GM12874 (cell line): ENCODE measurements around the gene DOCK1.

Source experiments
- TF ChIP-seq, protein P1 (sequence below): IDR thresholded peaks from 2 replicates; pipeline ENCODE4 v1.5.1; 2011; ENCODE audit warnings: low read depth, mild to moderate bottlenecking, control low read depth, low read length, moderate library complexity; ENCODE audit not compliant: insufficient read depth

DOCK1 gene

GRCh38 chr10:127100983-127101615 lies 195.9 kb downstream of the DOCK1 start:
- TF ChIP-seq, protein P1, sequence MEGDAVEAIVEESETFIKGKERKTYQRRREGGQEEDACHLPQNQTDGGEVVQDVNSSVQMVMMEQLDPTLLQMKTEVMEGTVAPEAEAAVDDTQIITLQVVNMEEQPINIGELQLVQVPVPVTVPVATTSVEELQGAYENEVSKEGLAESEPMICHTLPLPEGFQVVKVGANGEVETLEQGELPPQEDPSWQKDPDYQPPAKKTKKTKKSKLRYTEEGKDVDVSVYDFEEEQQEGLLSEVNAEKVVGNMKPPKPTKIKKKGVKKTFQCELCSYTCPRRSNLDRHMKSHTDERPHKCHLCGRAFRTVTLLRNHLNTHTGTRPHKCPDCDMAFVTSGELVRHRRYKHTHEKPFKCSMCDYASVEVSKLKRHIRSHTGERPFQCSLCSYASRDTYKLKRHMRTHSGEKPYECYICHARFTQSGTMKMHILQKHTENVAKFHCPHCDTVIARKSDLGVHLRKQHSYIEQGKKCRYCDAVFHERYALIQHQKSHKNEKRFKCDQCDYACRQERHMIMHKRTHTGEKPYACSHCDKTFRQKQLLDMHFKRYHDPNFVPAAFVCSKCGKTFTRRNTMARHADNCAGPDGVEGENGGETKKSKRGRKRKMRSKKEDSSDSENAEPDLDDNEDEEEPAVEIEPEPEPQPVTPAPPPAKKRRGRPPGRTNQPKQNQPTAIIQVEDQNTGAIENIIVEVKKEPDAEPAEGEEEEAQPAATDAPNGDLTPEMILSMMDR, result no peak

GRCh38 chr10:127102176-127102575 lies 196.9 kb downstream of the DOCK1 start:
- TF ChIP-seq, protein P1, result no peak

DNA sequence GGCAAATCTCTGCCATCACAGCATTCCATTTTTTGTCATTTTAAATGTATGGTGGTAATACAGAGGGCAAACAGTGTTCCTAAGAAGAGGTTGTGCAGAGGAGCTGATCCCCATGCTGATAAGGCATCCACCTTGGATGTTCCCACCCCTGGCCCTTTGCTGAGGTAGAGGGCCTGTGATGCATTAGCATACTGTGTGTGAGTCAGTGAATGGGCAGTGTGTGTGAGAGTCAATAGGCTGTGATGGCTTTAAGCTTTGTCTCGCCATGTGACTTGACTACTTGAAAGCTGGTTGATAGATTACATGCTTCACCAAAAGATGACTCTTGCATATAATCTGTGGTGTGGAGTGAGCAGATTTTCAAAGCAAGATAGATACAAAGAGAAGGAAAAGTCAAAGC lies 209.9 kb downstream of the DOCK1 start:
- TF ChIP-seq, protein P1, result no peak

- TF ChIP-seq, protein P1, result no peak
Measured at GRCh38 chr10:127117125-127117524, 211.9 kb downstream of the DOCK1 start.

GRCh38 chr10:127118034-127118433 lies 212.8 kb downstream of the DOCK1 start:
- TF ChIP-seq, protein P1, result no peak

DNA sequence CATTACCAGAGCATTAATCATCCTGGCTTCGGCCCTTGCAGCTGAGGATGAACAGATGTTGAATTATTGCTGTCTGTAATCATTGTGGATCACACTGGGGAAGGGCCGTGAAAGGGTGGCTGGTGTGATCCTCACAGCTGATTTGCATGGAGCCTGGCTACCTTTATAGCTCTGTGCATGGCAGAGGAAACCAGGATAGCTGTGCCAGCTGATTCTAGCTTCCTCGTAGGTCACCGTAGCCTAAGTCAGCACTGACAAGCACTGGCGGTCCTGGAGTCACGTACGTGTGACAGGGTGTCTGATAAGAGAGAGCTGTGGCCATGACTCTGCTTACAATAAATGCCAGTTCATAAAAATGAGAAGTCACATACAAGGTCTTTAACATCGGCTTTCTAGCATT lies 214.7 kb downstream of the DOCK1 start:
- TF ChIP-seq, protein P1, result no peak

DNA sequence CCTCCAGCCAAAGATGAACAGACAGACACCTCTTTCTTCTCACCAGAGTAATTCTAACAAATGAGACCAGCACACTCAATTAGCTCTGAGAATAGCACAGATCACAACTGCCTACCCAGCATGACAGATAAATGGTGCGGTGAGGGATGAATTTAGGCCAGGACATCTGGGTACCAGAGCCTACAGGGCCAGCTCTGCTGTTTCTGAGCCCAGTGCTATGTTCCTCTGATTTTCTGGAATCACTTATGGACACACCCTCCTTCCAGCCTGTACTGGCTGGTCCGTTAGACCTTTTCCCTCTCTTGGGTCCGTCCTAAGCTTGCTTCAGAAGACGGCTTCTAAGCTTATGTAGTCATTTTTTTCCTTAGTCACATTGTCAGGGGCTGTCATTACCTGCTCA lies 217.6 kb downstream of the DOCK1 start:
- TF ChIP-seq, protein P1, result no peak
